Measurements from ENCODE around the gene HTRA2.
A peak's percentile ranks its signal among the peaks of the same experiment; 100 is the strongest.
"Not testable (repeated sequence)": the region's sequence is repeated elsewhere in the genome, so short reads cannot be mapped to it uniquely, and the experiment has no call there.

Gene HTRA2

GRCh38 chr2:74529357-74530238 lies at the start of gene HTRA2, which contains the start of gene AUP1:
HTRA2 (plus strand) TSS chr2:74529933; CDS start chr2:74530007, 74 bp downstream.
AUP1 (minus strand) TSS chr2:74529706; CDS start chr2:74529629, 77 bp downstream.
- peak; percentile 99 to 100 (median 99) for DNase-seq

- DNase-seq: peak; percentile 68 to 75 (median 72)
Observed at GRCh38 chr2:74481431-74481830, 48.3 kb upstream of the HTRA2 start.

GRCh38 chr2:74481961-74482800 lies 47.6 kb upstream of the HTRA2 start:
- DNase-seq: peak; percentile 62 to 68 (median 63)

GRCh38 chr2:74482801-74483674 lies 46.7 kb upstream of the HTRA2 start, which contains the start of the genes CCDC142 and TTC31:
CCDC142 (minus strand) TSS chr2:74482998; CDS start chr2:74482837, 161 bp downstream.
TTC31 (plus strand) TSS chr2:74483081; CDS start chr2:74483096, 15 bp downstream.
- DNase-seq: peak; percentile 96 to 97 (median 97)

GRCh38 chr2:74483675-74484164 lies 46.0 kb upstream of the HTRA2 start:
- not testable (repeated sequence) for DNase-seq

GRCh38 chr2:74486141-74486540 lies 43.6 kb upstream of the HTRA2 start:
- DNase-seq: no peak

GRCh38 chr2:74488643-74489481 lies 40.9 kb upstream of the HTRA2 start:
- DNase-seq: no peak

- no peak for DNase-seq
Observed at GRCh38 chr2:74489906-74490305, 39.8 kb upstream of the HTRA2 start.

- DNase-seq: no peak
Observed at GRCh38 chr2:74491648-74492544, 37.8 kb upstream of the HTRA2 start.

GRCh38 chr2:74493546-74493945 lies 36.2 kb upstream of the HTRA2 start:
- no peak for DNase-seq

- no peak for DNase-seq
Observed at GRCh38 chr2:74495440-74495839, 34.3 kb upstream of the HTRA2 start.

- DNase-seq: no peak
Observed at GRCh38 chr2:74496997-74497776, 32.5 kb upstream of the HTRA2 start.

GRCh38 chr2:74497777-74498499 lies 31.8 kb upstream of the HTRA2 start:
- DNase-seq: peak in 1 of 3 donors; percentile 30

GRCh38 chr2:74498500-74499266 lies 31.1 kb upstream of the HTRA2 start:
- DNase-seq: peak; percentile 71 to 83 (median 81)

GRCh38 chr2:74499267-74499939 lies 30.3 kb upstream of the HTRA2 start, which contains the start of gene LBX2:
LBX2 (minus strand) TSS chr2:74499603; CDS start chr2:74499537, 66 bp downstream.
- peak in 2 of 3 donors; percentile 30 to 53 for DNase-seq

- no peak for DNase-seq
Observed at GRCh38 chr2:74499940-74500577, 29.7 kb upstream of the HTRA2 start.

Data from suppressor macrophage treated with lipopolysaccharide for 1 hour (primary cell).